ENCODE measurements around the gene NSL1. TPM values are rescaled to one million over a fixed set of nuclear protein-coding genes. Genes with fewer than 3 reads are reported as not detected.

NSL1 gene
- polyA plus RNA-seq, 1 donor (not counting 4 experiments of a cell fraction or from before 2014, with no cell fraction given): 25.5 TPM

DNA sequence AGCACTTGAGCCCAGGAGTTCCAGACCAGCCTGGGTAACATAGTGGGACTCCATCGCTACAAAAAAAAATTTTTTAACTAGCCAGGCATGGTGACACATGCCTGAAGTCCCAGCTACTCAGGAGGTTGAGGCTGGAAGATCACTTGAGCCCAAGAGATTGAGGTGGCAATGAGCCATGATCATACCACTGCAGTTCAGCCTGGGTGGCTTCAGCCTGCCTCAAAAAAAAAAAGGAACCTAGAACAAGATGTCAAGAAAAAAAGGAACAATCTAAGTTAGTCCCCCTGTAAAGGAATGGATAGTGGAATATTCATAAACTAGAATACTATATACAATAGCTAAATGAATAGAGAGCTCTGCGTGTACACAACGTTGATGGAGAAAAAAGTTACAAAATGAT is 14.4 kb downstream of the NSL1 start:
- Histone ChIP-seq H3K9me1 (ENCODE audit: control insufficient read depth, extremely low read depth, insufficient read depth, low read length) (no peaks in the 10 kb centered on the region), H2AFZ (ENCODE audit: control insufficient read depth, low read length) (no peak overlapping the region), H3K9me3 (ENCODE audit: control insufficient read depth, low read depth, low read length) (no peaks in the 10 kb centered on the region), H3K4me1 (ENCODE audit: control insufficient read depth, extremely low read depth, insufficient read depth, low read length) (no peaks in the 10 kb centered on the region), H3K4me2 (ENCODE audit: control insufficient read depth, extremely low read depth, insufficient read depth, low read depth, low read length) (no peak overlapping the region), H3K27me3 (ENCODE audit: control insufficient read depth, extremely low read depth, insufficient read depth, low read length) (no peaks in the 10 kb centered on the region), H3K36me3 (ENCODE audit: control insufficient read depth in 2 of 2, extremely low read depth in 1 of 2, insufficient read depth in 2 of 2, low read length in 2 of 2) (peaks cover 0 to 4% of the 10 kb centered on the region in 2 experiments), H3K4me3 (ENCODE audit: control insufficient read depth in 2 of 3, extremely low read depth in 1 of 3, insufficient read depth in 2 of 3, low read depth in 1 of 3, low read length in 3 of 3) (no peak overlapping the region), H3K79me2 (ENCODE audit: control insufficient read depth, insufficient read depth, low read length) (no peaks in the 10 kb centered on the region), H3K27ac (ENCODE audit: control insufficient read depth, insufficient read depth, low read length) (no peak overlapping the region), H4K20me1 (ENCODE audit: control insufficient read depth, extremely low read depth, insufficient read depth, low read length) (no peaks in the 10 kb centered on the region), H3K9ac (ENCODE audit: control insufficient read depth, extremely low read depth, insufficient read depth, low read length) (no peak overlapping the region)
- TF ChIP-seq, protein P1, sequence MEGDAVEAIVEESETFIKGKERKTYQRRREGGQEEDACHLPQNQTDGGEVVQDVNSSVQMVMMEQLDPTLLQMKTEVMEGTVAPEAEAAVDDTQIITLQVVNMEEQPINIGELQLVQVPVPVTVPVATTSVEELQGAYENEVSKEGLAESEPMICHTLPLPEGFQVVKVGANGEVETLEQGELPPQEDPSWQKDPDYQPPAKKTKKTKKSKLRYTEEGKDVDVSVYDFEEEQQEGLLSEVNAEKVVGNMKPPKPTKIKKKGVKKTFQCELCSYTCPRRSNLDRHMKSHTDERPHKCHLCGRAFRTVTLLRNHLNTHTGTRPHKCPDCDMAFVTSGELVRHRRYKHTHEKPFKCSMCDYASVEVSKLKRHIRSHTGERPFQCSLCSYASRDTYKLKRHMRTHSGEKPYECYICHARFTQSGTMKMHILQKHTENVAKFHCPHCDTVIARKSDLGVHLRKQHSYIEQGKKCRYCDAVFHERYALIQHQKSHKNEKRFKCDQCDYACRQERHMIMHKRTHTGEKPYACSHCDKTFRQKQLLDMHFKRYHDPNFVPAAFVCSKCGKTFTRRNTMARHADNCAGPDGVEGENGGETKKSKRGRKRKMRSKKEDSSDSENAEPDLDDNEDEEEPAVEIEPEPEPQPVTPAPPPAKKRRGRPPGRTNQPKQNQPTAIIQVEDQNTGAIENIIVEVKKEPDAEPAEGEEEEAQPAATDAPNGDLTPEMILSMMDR (optimal IDR thresholded peaks at IDR 0.05 in 1 of 3, IDR thresholded peaks at IDR 0.05 in 1 of 3, conservative IDR thresholded peaks at IDR 0.05 in 1 of 3; ENCODE audit: extremely low read depth in 1 of 3, insufficient read depth in 2 of 3, low read length in 3 of 3): no peak
- TF ChIP-seq EZH2 (IDR thresholded peaks at IDR 0.05; ENCODE audit: low read length): no peak
- dilution Hi-C loops (cut with MboI; ENCODE audit: extremely low pct_ligation_motif_present, low sequenced_read_pairs): no loop called here
- no peak for FAIRE-seq
- no peak for DNase-seq (ENCODE audit: low read depth, low spot score)

DNA sequence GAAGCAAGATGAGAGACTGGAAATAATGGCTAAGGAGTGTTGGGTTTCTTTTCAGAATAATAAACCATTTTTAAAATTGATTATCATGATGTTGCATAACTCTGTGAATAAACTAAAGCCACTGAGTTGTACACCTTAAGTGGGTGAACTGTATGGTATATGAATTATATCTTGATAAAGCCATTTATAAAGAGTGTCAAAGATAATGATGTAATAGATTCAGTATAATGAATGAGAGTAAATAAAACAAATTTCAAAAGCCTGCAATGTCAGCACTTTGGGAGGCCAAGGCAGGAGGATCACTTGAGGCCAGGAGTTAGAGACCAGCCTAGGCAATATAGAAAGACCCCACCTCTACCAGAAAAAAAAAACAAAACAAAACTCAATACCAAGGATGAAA is 16.3 kb downstream of the NSL1 start:
- H3K9me1 ChIP-seq (ENCODE audit: control insufficient read depth, extremely low read depth, insufficient read depth, low read length): no peaks in the 10 kb centered on the region

More for the DNA sequence above, 16.3 kb downstream of the NSL1 start:
- no peak for TF ChIP-seq EZH2 (IDR thresholded peaks at IDR 0.05; ENCODE audit: low read length)
- TF ChIP-seq, protein P1 (optimal IDR thresholded peaks at IDR 0.05 in 1 of 3, IDR thresholded peaks at IDR 0.05 in 1 of 3, conservative IDR thresholded peaks at IDR 0.05 in 1 of 3; ENCODE audit: extremely low read depth in 1 of 3, insufficient read depth in 2 of 3, low read length in 3 of 3): no peak
- Histone ChIP-seq H2AFZ (ENCODE audit: control insufficient read depth, low read length) (no peak overlapping the region), H3K27me3 (ENCODE audit: control insufficient read depth, extremely low read depth, insufficient read depth, low read length) (no peaks in the 10 kb centered on the region), H3K4me1 (ENCODE audit: control insufficient read depth, extremely low read depth, insufficient read depth, low read length) (no peaks in the 10 kb centered on the region), H3K79me2 (ENCODE audit: control insufficient read depth, insufficient read depth, low read length) (no peaks in the 10 kb centered on the region), H3K27ac (ENCODE audit: control insufficient read depth, insufficient read depth, low read length) (no peak overlapping the region), H3K36me3 (ENCODE audit: control insufficient read depth in 2 of 2, extremely low read depth in 1 of 2, insufficient read depth in 2 of 2, low read length in 2 of 2) (no peaks in the 10 kb centered on the region), H4K20me1 (ENCODE audit: control insufficient read depth, extremely low read depth, insufficient read depth, low read length) (no peaks in the 10 kb centered on the region), H3K4me2 (ENCODE audit: control insufficient read depth, extremely low read depth, insufficient read depth, low read depth, low read length) (no peak overlapping the region), H3K9me3 (ENCODE audit: control insufficient read depth, low read depth, low read length) (no peaks in the 10 kb centered on the region), H3K9ac (ENCODE audit: control insufficient read depth, extremely low read depth, insufficient read depth, low read length) (no peak overlapping the region), H3K4me3 (ENCODE audit: control insufficient read depth in 2 of 3, extremely low read depth in 1 of 3, insufficient read depth in 2 of 3, low read depth in 1 of 3, low read length in 3 of 3) (no peak overlapping the region)
- DNase-seq (ENCODE audit: low read depth, low spot score) (no peak), FAIRE-seq (no peak)
- dilution Hi-C loops (cut with MboI; ENCODE audit: extremely low pct_ligation_motif_present, low sequenced_read_pairs): no loop called here

All from keratinocyte (primary cell).